Measurements from ENCODE around the gene PLEKHG4.

PLEKHG4 gene

DNA sequence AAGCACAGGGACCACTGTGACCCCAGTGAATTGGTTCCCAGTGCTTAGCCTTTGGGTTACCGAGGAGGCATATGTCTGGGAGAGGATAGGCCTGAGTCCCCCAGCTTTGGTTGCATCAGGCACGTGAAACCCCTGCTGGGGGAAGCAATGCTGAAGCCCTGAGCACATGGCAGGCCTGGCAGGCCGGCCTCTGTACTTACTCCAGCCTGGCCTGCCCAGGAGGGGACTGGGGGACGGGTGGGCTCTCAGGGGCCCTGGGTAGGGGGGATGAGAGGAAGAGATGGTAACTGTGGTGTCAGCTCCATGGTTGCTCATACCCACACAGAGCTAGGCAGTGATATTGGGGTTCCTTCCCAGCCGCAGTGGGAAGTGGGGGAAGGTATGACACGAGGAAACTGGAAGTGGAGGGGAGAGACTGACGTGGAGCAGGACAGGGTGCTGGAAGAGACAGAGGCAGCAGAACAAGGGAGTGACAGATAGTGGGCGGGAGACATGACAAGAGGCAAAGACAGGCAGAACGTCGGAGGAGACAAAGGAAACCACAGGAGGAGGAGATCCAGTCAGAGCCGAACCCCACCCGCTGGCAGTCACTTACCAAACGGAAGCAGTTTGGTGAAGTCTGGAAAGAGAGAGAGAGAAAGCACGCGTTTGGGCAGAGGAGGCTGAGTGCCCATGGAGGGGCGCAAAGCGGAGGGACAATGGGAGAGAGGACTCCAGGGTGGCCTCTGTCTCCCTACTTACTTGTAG, 43.3 kb upstream of the PLEKHG4 start:
- no peak overlapping the region for H3K4me3 ChIP-seq (ENCODE audit: low read depth, low read length)
- TF ChIP-seq, protein P1, sequence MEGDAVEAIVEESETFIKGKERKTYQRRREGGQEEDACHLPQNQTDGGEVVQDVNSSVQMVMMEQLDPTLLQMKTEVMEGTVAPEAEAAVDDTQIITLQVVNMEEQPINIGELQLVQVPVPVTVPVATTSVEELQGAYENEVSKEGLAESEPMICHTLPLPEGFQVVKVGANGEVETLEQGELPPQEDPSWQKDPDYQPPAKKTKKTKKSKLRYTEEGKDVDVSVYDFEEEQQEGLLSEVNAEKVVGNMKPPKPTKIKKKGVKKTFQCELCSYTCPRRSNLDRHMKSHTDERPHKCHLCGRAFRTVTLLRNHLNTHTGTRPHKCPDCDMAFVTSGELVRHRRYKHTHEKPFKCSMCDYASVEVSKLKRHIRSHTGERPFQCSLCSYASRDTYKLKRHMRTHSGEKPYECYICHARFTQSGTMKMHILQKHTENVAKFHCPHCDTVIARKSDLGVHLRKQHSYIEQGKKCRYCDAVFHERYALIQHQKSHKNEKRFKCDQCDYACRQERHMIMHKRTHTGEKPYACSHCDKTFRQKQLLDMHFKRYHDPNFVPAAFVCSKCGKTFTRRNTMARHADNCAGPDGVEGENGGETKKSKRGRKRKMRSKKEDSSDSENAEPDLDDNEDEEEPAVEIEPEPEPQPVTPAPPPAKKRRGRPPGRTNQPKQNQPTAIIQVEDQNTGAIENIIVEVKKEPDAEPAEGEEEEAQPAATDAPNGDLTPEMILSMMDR (IDR thresholded peaks at IDR 0.05; ENCODE audit: low read depth, low read length), result no peak

DNA sequence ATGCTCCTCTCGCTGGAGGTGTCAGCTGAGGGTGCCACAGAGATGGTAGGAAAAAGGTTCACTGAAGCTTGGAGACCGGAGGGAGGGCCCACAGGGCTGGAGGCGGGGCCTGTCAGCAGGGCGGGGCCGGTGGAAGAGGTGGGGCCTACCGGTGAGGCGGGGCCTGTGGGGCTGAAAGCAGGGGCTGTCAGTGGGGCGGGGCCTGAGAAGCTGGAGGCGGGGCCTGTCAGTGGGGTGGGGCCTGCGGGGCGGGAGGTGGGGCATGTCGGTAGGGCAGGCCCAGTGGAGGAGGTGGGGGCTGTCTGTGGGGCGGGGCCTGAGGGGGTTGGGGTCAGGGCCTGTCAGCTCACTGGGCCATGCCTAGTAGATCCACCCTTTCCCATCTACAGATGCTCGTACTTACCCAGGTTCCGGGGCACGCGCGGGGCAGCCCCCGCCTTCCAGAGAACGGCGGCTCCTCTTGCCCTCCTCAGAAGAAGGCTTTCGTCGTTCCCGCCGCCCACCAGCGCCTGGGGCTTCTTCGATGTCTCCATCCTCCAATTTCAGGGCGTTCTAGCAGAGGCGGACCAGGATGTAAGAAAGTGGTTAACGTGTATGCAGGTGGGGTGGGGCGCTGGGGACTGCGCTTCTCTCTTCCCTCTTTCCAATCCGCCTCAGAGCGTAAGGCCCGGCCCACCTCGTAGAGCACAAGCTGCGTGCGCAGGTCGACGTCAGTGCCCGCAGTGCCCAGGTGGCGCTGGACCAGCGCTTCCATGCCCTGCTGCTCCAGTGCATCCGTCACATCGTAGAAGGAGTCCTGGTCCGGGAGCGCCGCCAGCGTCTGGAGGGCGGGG, 42.6 kb upstream of the PLEKHG4 start:
- TF ChIP-seq, protein P1 (IDR thresholded peaks at IDR 0.05; ENCODE audit: low read depth, low read length), result no peak
- H3K4me3 ChIP-seq (ENCODE audit: low read depth, low read length), result no peak overlapping the region

DNA sequence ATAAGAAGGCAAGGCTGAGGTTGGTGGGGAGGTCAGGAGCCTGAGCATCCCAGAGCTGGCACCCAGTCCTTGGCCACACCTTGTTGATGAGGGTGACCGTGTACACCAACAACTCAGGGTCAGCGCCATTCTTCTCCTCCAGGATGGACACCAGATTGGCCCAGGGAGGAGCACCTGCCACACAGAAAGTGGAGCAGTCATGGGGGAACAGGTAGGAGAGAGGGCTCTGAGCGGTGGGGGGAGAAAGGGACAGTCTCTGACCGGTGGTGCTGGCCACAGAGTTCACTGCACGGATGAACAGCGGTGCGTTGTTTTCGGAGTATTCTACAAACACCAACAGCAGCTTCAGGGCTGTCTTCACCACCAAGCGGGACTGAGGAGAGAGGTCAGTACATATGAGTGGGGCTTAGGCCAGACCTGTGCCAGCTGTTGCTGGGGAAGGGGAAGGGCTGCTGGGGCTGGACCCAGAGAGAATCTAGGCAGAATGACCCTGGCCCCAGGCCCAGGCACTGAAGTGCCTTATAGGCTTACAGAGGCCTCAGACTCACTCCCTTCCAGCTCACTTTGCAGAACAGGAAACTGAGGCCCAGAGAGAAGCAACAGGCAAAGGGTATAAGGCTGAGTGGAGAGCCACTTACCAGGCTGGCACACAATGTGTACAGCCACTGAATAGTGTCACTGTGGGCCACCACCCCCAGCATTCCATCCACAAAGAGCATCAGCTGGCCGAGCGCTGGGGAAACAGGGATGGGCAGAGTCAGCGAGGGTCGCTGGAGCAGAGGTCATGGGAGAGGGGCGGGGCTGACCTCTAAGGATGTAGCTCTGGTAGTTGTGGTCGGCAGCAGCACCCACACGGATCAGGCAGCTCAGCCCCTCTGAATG, 41.7 kb upstream of the PLEKHG4 start:
- TF ChIP-seq, protein P1 (IDR thresholded peaks at IDR 0.05; ENCODE audit: low read depth, low read length), result no peak

DNA sequence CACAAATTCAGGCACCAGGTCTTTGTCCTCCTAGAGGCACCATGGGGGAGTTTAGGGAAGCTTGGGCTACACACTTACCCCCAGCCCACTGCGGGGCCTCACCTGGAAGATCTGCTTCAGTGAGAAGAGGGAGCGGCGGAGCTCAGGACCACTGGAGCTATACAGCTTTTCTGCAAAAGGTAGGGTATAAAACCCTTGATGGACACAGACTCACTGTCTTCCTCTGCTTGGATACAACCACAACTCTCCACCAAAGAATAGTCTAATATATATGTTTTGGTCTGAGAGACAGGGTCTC, 41.1 kb upstream of the PLEKHG4 start:
- TF ChIP-seq, protein P1 (IDR thresholded peaks at IDR 0.05; ENCODE audit: low read depth, low read length), result no peak
- no peak overlapping the region for H3K4me3 ChIP-seq (ENCODE audit: low read depth, low read length)

More for the DNA sequence above, 41.7 kb upstream of the PLEKHG4 start:
- no peak overlapping the region for H3K4me3 ChIP-seq (ENCODE audit: low read depth, low read length)

DNA sequence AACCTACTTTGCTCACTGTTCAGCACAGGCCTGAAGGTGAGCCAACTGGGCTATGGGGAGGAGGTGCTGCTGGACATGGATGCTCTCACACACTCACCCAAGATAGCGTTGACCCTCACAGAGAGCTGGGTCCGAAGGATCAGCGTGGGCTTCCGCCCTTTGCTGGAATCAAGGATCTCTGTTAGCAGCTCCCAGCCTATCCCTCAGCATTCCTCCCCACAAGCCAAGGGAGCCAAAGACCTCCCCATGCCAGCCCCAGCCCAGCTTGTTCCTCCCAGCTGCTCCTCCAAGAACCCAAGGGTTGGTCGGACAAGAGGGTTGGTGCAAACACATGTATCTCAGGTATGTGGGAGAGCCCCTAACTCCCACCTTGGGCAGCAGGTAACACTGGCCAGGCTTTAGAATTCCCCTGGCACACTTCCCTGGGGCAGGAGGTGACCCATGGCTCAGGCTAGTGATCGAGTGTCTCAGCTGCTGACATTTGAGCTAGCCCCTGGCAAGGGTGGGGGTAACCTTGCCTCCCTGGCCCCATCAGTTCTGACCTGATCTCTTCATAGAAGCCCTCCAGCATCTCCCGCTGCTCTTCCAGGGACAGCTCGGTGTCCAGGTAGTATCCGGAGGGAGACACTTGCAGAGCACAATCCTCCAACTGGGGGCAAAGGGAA, 40.4 kb upstream of the PLEKHG4 start:
- TF ChIP-seq, protein P1 (IDR thresholded peaks at IDR 0.05; ENCODE audit: low read depth, low read length), result no peak
- H3K4me3 ChIP-seq (ENCODE audit: low read depth, low read length), result no peak overlapping the region

DNA sequence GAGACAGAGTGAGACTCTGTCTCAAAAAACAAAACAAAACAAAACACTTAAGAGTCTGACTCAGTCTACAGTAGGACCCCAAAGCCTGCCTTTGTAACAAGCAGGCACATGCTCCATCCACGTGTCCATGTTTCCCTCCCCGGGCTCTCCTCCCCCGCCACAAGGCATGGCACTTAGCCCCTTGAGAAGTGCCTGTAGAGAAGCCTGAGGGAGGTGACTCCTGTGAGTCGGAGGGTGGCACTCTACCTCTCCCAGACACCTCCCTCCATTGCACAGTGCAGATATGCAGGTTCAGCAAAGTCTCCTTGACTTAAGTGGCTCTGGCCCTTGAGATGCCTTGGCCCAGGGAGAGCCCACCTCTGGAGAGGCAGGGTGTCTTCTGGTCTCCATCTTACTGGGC, 38.8 kb upstream of the PLEKHG4 start:
- TF ChIP-seq, protein P1 (IDR thresholded peaks at IDR 0.05; ENCODE audit: low read depth, low read length), result no peak

More for the DNA sequence above, 38.8 kb upstream of the PLEKHG4 start:
- H3K4me3 ChIP-seq (ENCODE audit: low read depth, low read length), result no peak overlapping the region
